PFSK-1 (cell line): Measurements from ENCODE around the gene SSBP1.

Source experiments
- FOXP2 ChIP-seq: optimal IDR thresholded peaks from 2 replicates; pipeline ENCODE3; 2011; ENCODE audit warnings: borderline replicate concordance, control low read depth, inconsistent platforms; ENCODE audit not compliant: insufficient read depth; ENCODE audit errors: extremely low read length, extremely low read depth
- POLR2AphosphoS5 ChIP-seq: IDR thresholded peaks from 2 replicates; pipeline ENCODE4 v1.6.1; 2012; ENCODE audit warnings: low read depth, mild to moderate bottlenecking, control low read depth, low read length, moderate library complexity
- REST ChIP-seq, 2 experiments: IDR thresholded peaks; 2 replicates each; pipeline versions ENCODE4 v1.6.1 to v1.8.0; 2011 to 2012; ENCODE audit warnings: low read depth in 2 of 2, low read length in 2 of 2, control low read depth in 1 of 2, inconsistent platforms in 1 of 2, mild to moderate bottlenecking in 1 of 2, moderate library complexity in 1 of 2; ENCODE audit not compliant: insufficient read depth in 1 of 2
- SIN3A ChIP-seq: IDR thresholded peaks from 2 replicates; pipeline ENCODE4 v1.6.1; 2012; ENCODE audit warnings: mild to moderate bottlenecking, low read length, moderate library complexity, borderline replicate concordance; ENCODE audit not compliant: insufficient read depth
- TAF1 ChIP-seq: IDR thresholded peaks from 2 replicates; pipeline ENCODE4 v1.6.1; 2012; ENCODE audit warnings: low read length, control low read depth, borderline replicate concordance; ENCODE audit not compliant: insufficient read depth

SSBP1 gene

DNA sequence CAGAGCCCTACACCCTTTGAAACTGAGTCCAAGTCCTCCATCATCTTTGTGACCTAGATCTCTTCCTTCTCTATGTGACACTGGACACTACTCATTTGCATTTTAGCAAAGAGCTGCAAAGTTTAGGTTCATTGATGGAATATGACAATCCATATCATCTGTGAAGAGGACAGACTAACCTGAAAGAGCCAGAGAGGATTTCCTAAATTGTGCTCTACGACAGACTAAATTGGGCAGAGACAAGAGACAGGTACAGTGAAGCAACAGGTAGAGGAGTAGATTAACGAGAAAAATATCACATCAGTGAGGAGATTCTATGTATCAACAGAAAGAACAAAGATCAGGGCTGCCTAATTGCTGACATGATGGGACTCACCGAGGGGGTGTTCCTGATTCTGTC, 25.6 kb downstream of the SSBP1 start, which contains the start of gene TAS2R3:
Gene TAS2R3 (plus strand): TSS at position 301 of the 400 bp plus-strand sequence. CDS start 62 bp downstream, at position 363.
- TF ChIP-seq SIN3A, result no peak
- TF ChIP-seq POLR2AphosphoS5, result no peak
- TF ChIP-seq FOXP2, result no peak
- TF ChIP-seq TAF1, result no peak
- TF ChIP-seq REST (IDR thresholded peaks at IDR 0.05; ENCODE audit: insufficient read depth in 1 of 2, low read depth in 2 of 2, low read length in 2 of 2), result no peak

DNA sequence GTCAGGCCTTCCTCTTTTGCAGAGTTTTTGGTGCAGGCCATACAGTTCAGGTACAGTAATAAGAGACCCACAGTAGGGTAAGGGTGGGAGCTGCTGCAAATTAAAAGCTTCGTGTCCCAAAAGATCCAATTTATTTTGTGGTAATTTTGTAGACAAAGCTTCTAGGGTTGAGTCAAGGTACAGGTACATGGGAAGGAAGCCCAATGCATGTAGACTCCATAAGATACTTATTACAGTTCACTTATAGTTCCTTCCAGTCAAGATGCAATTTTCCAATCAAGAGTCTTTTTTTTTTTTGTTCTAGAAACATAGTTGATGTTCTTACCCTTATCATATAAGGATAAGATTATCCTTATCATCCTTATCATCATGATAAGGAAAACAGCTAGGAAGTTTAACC, 38.2 kb downstream of the SSBP1 start, which contains the start of gene TAS2R4:
Gene TAS2R4 (plus strand): TSS at position 301 of the 400 bp plus-strand sequence. CDS start 1,815 bp downstream, outside the sequence.
- TF ChIP-seq FOXP2, result no peak
- TF ChIP-seq TAF1, result no peak
- TF ChIP-seq POLR2AphosphoS5, result no peak
- no peak for TF ChIP-seq REST (IDR thresholded peaks at IDR 0.05; ENCODE audit: insufficient read depth in 1 of 2, low read depth in 2 of 2, low read length in 2 of 2)
- TF ChIP-seq SIN3A, result no peak

DNA sequence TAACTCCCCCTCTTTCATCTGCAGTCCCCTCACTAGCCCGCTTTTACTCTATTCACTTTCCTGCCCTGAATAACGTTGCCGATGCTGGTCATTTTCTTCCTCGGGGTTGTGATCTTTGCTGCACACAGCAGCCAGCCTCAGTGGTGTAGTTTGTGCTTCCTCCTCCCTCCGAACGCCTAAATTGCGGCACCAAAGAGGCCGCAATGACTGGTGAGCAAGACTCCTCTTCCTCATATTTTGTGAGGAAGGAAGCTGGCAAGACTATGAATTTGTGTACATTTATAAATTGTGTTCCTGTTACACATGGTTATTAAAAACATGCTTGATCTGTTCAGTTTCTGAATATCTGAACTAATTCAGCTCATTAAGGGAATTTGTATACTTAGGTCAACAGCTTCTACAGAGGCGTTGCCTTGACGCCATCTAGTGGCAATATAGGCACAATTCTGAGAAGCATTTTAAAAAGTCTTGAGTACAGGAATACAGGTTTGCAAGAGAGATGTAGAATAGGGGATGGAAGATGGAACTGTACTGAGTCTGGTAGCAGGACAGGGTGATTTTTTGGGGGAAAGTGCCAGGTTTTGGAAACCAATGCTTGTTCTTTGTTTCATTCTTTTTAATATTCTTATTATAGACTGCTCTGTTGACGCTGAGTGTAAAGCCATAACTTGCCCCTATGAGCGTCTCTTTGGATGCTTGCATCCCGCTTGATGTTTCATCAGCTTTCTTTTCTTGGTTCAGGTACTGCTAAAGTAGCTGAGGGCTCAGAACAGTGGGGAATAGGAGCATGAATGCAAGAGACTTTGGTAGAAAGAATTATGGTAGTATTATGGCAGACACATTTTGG, 47.8 kb downstream of the SSBP1 start:
- TF ChIP-seq REST (IDR thresholded peaks at IDR 0.05; ENCODE audit: insufficient read depth in 1 of 2, low read depth in 2 of 2, low read length in 2 of 2) (no peak), POLR2AphosphoS5 (no peak), TAF1 (no peak), SIN3A (no peak)

- TF ChIP-seq SIN3A, result no peak
- TF ChIP-seq FOXP2, result no peak
- TF ChIP-seq TAF1, result no peak
- TF ChIP-seq POLR2AphosphoS5, result no peak
- no peak for TF ChIP-seq REST (IDR thresholded peaks at IDR 0.05; ENCODE audit: insufficient read depth in 1 of 2, low read depth in 2 of 2, low read length in 2 of 2)
Measured at GRCh38 chr7:141788296-141788695, 50.1 kb downstream of the SSBP1 start.
